Fibroblast of skin of right quadriceps (primary cell): ENCODE results near the gene ZNF318.
"Not testable (repeated sequence)": the region's sequence is repeated elsewhere in the genome, so short reads cannot be mapped to it uniquely, and the experiment has no call there.

Source experiments
- DNase-seq: peaks from one replicate; pipeline ENCODE4 v3.0.0-alpha.2; 2013

The ZNF318 gene

DNA sequence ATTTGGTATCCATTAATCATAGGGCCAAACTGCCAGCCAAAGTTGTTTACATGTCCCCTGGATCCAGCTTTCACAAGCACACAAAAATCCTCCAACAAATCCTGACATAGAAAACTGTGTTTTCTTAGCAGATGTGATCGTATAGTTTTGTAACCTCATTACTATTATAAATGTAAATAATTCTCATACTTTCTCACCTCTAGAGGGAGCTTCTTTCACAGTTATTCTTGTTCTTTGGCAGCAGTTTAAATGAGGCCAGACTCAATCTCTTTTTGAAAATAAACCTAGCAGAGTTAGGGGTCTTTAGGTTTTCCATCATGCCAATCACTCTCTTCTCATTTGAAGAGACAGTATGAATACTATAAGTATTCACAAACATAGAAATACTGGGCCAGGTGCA, 17.0 kb upstream of the ZNF318 start:
- no peak for DNase-seq

DNA sequence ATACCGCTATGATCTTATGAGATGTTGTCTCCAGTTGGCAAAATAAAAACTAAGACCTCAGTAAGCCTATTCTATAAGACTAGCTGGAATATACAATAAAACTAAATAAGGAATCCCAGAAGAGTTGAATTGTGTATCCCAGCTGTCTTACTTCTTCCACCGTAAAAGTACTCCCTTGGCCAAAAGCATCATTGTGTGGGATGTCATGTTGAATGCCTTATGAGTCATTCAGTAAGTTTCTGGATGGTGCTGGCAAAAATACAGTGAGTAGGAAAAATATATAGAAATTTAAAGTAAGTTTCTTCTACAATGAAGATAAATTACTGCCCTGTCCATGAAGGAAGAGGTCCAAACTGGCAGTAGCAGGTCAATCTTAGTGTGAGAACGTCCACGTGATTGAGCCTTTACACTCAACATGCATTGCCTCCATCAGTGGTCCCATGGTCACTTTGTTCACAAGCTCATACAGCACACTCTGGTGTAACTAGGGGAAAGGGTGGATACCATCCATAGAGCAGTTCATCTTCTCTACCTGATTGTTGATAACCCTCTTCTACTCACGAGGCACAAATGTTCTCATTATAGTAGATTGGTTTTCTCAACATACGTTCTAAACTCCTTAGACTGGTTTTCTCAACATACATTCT, 13.7 kb upstream of the ZNF318 start:
- DNase-seq: peak; percentile 66

DNA sequence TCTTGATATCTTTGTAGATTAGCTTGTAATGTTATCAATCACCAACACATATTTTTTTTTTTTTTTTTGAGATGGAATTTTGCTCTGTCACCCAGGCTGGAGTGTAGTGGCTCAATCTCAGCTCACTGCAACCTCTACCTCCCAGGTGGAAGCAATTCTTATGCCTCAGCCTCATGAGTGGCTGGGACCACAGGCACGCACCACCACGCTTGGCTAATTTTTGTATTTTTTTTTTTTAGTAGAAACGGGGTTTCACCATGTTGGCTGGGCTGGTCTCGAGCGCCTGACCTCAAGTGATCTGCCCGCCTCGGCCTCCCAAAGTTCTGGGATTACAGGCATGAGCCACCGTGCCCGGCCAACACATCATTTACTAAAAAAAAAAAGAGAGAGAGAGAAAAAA, 11.4 kb upstream of the ZNF318 start:
- not testable (repeated sequence) for DNase-seq

DNA sequence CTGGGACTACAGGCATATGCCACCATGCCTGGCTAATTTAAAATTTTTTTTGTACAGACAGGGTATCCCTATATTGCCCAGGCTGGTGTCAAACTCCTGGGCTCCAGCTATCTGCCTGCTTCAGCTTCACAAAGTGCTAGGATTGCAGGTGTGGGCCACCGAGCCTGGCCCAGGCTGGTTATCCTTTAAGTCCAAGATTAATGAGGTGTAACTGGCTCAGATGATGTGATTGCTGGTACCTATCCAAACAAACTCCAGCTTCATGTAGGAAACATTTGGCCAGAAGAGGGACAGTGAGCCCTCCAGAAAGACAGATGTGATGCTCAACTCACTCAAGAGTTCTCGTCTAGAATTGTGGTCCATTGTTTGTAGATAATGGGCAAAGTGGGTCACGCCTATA, 9.2 kb upstream of the ZNF318 start:
- DNase-seq: no peak

DNA sequence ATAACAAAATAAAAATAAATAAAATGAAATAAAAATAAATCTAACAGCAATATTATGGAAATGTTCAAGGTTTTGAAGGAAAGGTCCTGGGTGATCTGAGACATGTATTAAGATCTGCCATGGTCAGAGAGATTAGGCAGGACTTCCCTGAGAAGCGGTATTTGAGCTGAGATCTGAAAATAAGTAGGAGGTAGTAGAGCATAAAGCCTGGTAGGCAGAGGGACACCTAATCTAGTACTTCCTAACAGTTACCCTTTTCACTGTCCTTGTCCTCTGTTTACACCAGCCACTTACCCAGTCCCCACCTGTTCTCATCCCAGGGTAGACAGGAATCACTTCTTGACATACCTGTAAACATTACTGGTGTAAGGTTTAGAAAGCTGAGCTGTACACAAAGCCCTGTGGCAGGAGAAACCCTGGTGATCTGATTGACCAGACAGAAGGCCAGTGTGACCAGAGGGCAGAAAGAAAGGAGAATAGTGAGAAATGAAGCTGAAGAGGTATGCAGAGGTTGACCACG, 8.3 kb upstream of the ZNF318 start:
- DNase-seq: no peak

DNA sequence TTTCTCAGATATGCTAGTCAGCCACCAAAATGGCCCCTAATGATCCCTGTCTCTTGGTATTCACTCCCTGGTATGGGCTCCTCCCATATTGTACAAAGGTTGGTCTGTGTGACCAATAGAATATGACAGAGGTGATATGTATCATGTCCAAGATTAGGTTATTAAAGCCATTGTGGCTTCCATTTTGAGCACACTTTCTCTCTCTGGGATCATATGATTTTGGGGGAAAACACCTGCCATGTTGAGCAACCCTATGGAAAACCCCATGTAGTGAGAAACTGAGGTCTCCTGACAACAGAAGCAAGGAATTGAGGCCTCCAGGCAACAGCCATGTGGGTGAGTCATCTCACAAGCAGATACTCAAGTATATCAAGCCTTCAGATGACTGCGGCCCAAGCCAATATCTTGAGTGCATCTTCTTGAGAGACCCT, 7.1 kb upstream of the ZNF318 start:
- DNase-seq: no peak

DNA sequence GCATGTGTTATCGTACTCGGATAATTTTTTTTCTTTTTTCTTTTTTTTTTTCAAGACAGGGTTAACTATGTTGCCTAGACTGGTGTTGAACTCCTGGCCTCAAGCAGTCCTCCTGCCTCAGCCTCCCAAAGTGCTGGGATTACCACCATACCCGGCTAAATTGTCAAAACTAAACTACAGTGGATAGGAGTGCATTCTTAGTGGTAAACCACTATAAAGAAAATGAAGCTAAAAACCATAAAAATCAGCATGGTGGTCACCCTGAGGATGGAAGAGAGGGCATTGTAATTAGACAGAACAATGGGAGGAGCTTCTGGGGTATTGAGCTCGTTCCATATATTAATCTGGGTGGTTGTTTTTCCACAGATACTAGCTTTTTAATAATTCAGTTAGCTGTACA, 6.2 kb upstream of the ZNF318 start:
- DNase-seq: no peak

GRCh38 chr6:43373252-43373875, 3.9 kb upstream of the ZNF318 start:
- no peak for DNase-seq

- not testable (repeated sequence) for DNase-seq
Observed at GRCh38 chr6:43370003-43370580, 645 bp upstream of the ZNF318 start.

GRCh38 chr6:43368259-43369160, 937 bp downstream of the ZNF318 start:
- DNase-seq: peak; percentile 31

- DNase-seq: no peak
Observed at GRCh38 chr6:43367245-43367984, 2.0 kb downstream of the ZNF318 start.

DNA sequence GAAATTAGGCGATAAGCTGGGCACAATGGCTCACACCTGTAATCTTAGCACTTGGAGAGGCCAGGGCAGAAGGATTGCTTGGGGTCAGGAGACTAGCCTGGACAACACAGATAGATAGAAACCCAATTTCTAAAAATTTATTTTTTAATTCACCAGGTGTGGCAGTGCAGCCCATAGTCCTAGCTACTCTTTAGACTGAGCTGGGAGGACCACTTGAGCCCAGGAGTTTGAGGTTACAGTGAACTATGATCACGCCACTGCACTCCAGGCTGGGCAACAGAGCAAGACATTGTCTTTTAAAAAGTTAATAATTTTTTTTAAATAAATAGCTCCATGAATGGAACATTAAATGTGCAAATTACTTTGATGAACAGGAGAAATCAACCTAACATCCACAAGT, 8.2 kb downstream of the ZNF318 start:
- no peak for DNase-seq

GRCh38 chr6:43359831-43360230, 9.6 kb downstream of the ZNF318 start:
- no peak for DNase-seq

DNA sequence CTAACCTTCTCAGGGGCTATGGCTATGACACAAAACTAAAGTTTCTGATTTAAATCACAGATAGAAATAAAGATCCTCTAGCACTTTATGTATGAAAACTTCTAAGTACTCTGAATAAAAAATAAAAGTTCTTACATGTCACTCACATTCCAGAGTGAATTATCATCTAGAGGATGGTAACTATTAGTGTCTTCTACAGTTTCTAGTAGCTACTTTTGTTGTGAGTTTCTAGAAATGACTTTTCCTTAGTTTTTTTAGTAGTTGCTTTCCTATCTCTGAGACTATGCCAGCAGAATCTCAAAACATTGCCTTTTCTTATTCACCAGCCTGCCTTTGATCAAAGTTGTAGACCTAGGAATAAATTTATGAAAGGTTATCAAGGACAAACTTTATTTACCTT, 10.1 kb downstream of the ZNF318 start:
- no peak for DNase-seq

GRCh38 chr6:43355862-43356590, 13.4 kb downstream of the ZNF318 start:
- DNase-seq: no peak

DNA sequence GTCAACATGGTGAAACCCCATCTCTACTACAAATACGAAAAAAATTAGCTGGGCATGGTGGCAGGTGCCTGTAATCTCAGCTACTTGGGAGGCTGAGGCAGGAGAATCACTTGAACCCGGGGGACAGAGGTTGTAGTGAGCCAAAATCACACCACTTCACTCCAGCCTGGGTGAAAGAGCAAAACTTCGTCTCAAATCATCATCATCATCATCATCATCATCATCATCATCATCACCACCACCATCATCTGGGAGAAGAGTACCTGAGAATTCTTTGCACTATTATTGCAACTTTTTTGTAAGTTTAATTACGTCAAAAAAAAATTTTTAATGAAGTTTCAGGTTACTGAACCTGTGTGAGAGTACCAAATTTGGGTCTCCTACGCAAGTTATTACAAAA, 17.5 kb downstream of the ZNF318 start:
- not testable (repeated sequence) for DNase-seq

GRCh38 chr6:43347444-43347843, 22.0 kb downstream of the ZNF318 start:
- no peak for DNase-seq

DNA sequence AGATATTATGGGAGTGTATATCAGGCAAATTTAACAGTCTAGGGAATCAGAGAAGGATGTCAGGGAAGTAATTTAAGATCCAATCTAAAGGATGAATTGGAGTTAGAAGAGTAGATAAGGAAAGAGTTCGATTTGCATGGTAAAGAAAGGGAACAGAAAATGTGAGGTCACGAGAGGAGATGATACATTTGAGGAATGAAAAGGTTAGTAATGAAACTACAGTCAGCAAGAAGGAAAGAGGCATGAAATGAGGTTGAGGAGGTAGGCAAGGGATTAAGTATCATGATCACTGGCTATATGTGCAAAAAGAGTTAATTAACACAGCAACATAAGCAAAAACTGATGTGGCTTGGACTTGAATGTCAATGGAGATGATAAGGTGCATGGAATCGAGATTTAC, 22.4 kb downstream of the ZNF318 start:
- no peak for DNase-seq

GRCh38 chr6:43346243-43346642, 23.2 kb downstream of the ZNF318 start:
- DNase-seq: not testable (repeated sequence)

GRCh38 chr6:43339168-43339567, 30.3 kb downstream of the ZNF318 start:
- DNase-seq: no peak

DNA sequence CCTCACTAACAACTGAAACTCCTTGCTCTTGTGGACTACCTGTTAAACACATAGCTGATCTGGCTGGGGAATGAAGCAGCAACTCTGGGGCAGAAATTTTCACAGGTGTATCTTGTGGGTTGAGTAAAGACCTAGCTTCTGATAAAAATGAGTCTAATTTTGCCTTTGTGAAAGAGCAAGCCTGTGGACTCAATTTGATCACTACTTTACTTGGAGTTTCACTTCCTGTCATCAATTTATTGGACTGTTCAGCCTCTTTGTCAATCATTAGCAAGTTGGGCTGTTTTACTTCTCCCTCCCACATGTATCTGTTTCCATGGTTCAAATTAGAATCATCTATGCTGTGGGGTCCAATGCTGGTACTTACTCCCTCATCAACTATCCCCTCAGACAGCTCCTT, 31.2 kb downstream of the ZNF318 start:
- no peak for DNase-seq

DNA sequence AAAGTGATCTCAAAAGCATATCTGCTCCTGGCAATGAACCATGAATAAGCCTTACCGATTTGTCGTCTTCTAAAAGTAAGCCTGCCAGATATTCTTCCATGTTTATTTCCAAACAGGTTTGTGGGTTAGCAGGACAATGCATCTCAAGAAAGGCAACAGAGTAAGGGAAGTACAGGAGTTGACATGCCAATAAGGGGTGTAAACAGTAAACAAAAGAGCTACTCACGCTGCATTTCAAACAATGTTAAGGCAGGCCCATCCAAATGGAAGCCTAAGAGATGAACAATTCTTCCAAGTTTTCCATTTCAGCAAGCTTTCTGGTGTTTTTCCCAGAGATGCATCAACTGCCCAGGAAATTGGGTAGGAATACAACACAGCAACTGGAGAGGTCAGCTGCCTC, 33.1 kb downstream of the ZNF318 start:
- DNase-seq: no peak
